GM13976 (cell line): ENCODE measurements around the gene MCUB.
"Not testable (repeated sequence)": the region's sequence is repeated elsewhere in the genome, so short reads cannot be mapped to it uniquely, and the experiment has no call there.

Source experiments
- DNase-seq: peaks from one replicate; pipeline ENCODE4 v3.0.0; 2012; ENCODE audit warnings: low spot score
- in situ Hi-C: fragments of 300-500 bp; cut with MboI; formaldehyde crosslinking; loops from one replicate; pipeline ENCODE4 v1.12.0; 2022; ENCODE audit warnings: low sequenced_read_pairs, mixed read lengths, inconsistent platforms; ENCODE audit not compliant: unreplicated experiment
- TF ChIP-seq, protein P1 (sequence below): IDR thresholded peaks from 2 replicates; pipeline ENCODE4 v1.5.1; 2012; ENCODE audit warnings: borderline replicate concordance, mild to moderate bottlenecking; ENCODE audit not compliant: insufficient read depth; ENCODE audit errors: extremely low read depth, missing control alignments, control extremely low read depth

Gene MCUB

DNA sequence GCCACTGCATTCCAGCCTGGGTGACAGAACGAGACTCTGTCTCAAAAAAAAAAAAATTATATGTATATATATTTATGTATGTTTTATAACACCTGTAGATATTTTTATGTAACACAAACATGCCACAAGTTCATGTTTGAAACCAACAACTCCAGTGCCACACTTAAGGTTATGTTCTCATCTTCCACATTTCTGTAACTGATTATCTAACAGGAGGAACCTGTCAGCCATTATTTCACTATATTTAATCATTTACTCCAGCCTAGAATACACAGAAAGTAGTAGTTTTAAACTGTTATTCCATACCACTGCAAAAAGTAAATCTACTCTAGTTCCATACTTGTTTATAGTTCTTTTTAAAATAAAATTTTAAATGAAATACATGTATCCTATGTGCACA, 32.3 kb downstream of the MCUB start:
- in situ Hi-C loops: no loop called here
- TF ChIP-seq, protein P1, sequence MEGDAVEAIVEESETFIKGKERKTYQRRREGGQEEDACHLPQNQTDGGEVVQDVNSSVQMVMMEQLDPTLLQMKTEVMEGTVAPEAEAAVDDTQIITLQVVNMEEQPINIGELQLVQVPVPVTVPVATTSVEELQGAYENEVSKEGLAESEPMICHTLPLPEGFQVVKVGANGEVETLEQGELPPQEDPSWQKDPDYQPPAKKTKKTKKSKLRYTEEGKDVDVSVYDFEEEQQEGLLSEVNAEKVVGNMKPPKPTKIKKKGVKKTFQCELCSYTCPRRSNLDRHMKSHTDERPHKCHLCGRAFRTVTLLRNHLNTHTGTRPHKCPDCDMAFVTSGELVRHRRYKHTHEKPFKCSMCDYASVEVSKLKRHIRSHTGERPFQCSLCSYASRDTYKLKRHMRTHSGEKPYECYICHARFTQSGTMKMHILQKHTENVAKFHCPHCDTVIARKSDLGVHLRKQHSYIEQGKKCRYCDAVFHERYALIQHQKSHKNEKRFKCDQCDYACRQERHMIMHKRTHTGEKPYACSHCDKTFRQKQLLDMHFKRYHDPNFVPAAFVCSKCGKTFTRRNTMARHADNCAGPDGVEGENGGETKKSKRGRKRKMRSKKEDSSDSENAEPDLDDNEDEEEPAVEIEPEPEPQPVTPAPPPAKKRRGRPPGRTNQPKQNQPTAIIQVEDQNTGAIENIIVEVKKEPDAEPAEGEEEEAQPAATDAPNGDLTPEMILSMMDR: no peak
- no peak for DNase-seq

DNA sequence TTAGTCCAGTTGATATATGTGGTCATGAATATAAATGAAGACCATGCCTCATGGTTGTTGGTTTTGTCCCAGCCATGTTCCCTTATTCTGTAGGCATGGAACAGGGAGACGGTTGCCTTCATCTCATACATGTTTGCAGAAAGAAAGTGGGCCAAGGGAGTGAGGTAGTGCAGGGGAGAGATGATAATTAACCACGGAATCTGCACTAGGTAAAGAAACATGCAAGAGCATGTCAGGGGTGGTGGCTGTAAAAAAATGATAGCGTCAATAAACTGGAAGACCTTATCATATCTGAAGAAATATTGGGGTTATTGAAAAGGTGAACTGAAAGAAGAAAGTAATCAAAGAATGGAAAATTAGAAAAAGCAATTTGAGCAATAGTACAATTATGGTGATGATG, 35.1 kb downstream of the MCUB start:
- in situ Hi-C loops, DNase-seq: not testable (repeated sequence)

DNA sequence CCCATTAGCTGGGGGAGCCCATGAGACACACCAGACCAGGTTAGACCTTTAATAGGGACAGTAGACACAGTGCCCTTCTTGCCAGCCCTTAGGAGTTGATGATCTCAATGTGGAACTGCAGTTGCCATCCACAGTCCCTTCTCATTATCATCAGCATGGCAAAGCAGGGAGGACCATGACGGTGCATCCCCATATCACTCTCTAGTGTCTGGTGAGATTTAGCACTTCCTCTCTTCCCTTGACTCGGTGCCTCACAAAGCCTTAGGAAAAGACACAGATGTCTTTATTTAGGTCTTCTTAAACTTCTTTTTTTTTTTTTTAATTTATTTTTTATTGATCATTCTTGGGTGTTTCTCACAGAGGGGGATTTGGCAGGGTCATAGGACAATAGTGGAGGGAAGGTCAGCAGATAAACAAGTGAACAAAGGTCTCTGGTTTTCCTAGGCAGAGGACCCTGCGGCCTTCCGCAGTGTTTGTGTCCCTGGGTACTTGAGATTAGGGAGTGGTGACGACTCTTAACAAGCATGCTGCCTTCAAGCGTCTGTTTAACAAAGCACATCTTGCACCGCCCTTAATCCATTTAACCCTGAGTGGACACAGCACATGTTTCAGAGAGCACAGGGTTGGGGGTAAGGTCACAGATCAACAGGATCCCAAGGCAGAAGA, 36.5 kb downstream of the MCUB start:
- DNase-seq, in situ Hi-C loops: not testable (repeated sequence)

DNA sequence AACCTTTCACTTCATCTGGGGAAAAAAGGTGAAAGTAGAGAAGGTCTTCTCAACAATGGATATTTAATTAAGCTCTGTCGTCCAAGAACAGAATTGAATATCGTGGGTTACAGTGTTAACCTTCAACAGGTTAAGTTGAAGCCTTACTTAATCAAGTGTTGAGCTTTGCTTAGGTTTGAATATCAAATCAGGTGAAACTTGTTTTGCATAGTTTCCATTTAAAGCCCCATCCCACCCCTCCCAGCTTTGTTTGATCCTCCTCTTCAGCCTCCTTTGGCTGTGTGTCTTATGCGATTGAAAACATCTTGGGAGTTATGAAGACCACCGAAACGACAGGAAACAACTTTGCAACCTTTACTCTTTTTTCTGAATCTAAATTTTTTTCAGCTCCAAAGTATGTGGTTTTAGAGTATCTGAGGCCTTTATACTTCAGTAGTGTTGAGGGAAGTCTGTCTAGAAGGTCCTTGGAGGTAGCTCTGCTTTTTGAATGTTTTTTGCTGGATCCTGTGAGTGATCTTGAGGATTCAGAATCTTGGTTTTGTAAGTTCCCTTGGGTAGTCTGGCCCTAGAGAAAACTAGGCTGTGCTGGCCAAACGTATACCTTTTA, 39.1 kb downstream of the MCUB start:
- TF ChIP-seq, protein P1: no peak
- in situ Hi-C loops: no loop called here
- no peak for DNase-seq

DNA sequence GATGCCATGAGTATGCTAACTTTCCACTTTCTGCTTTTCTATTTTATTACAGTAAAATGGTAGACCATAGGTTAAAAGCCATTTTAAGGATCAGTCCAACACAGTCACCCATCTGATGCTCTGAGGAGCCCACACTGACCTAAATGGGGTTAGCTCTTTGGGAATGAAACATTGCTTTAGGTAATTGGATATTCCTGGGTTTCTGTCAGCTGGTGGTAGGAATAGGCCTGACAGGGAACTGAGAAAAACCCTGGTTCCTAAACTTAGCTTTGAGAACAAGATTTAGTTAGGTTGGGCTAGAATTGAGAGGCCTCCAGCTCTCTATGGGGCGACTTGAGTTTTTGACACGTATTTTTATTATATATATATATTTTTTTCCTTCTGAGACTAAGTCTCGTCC, 40.4 kb downstream of the MCUB start:
- DNase-seq: no peak
- TF ChIP-seq, protein P1: no peak
- in situ Hi-C loops: no loop called here

DNA sequence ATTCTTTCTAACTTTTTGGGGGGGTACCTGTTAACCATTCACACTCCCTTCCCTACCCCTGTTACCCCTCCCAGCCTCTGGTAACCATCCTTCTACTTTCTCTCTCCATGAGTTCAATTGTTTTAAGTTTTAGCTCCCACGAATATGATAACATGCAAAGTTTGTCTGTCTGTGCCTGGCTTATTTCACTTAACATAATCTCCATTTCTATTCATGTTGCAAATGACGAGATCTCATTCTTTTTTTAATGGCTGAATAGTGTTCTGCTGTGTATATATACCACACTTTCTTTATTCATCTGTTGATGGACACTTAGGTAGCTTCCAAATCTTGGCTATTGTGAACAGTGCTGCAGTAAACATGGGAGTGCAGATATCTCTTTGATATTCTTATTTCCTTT, 41.3 kb downstream of the MCUB start:
- TF ChIP-seq, protein P1: no peak
- in situ Hi-C loops: no loop called here
- no peak for DNase-seq

DNA sequence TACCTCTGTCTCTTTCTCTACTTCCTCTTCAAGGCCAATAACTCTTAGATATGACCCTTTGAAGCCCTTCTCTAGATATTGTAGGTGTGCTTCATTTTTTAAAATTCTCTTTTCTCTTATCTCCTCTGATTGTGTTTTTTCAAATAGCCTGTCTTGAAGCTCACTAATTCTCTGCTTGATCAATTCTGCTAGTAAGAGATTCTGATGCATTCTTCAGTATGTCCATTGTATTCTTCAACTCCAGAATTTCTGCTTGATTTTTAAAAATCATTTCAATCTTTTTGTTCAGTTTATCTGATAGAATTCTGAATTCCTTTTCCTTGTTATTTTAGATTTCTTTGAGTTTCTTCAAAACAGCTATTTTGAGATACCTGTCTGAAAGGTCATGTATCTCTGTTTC, 47.9 kb downstream of the MCUB start:
- TF ChIP-seq, protein P1: no peak
- no peak for DNase-seq
- in situ Hi-C loops: no loop called here
